NCI-H1105 treated with DMSO at 0.1 percent for 48 hours (cell line): ENCODE measurements around the gene SERPINB2.
"Not testable (repeated sequence)": the region's sequence is repeated elsewhere in the genome, so short reads cannot be mapped to it uniquely, and the experiment has no call there.

Source experiments
- DNase-seq: peaks from one replicate; lab custom pipeline; 2025; lab: John Stamatoyannopoulos, UW

SERPINB2 gene

GRCh38 chr18:63889626-63890025, 2.1 kb downstream of the SERPINB2 start:
- no peak for DNase-seq

DNA sequence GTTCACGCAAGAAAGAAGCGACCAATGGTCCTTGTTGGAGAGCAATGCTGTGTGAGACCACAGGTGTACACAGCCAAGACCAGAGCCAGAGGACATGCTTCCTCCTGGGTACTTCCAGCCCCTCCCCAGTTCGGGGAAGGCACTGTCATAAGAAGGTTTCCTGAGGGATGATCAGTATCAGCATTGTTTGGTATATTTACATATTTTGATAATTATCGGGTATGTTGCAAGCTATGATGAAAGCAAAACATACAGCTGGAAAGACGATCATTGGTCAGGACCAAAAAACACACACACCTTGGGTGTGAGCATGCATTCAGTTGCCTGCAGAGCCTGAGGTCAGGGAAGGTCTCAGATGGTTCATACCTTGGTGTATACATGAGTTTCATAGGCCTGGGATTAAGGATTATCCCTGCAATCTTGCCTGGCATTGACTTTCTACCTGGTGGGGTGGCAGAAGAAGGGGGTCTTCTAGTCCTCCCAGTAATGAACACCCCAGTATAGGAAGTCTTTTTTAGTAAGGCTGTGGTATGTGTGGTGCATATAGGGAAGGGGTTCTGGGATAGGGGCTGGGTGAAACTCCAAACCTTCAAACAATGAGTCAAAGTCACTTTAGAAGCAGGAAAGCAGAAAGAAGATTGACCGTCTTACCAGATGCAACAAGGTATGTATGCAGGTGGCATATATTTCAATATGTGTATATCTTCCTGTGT, 2.9 kb downstream of the SERPINB2 start:
- DNase-seq, result no peak

- DNase-seq, result no peak
Measured at GRCh38 chr18:63890950-63891304, 3.4 kb downstream of the SERPINB2 start.

DNA sequence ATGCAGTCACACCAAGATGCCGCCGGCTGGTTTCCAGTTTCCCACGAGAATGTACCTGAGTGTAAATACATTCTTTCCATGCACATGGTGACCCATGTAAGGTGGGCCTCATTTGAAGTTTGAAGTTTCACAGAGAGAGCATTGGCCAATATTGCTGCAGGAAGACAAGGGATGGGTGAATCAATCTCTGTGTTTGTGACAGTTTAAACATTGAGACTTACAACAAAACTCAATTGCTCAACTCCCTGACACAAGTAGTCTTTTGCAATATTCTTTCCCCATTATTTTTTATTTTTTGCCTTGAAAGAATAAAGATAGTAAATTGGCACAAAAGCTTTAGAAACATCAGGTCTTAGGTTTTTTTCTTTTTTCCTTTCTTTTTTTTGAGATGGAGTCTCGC, 5.1 kb downstream of the SERPINB2 start:
- DNase-seq, result no peak

DNA sequence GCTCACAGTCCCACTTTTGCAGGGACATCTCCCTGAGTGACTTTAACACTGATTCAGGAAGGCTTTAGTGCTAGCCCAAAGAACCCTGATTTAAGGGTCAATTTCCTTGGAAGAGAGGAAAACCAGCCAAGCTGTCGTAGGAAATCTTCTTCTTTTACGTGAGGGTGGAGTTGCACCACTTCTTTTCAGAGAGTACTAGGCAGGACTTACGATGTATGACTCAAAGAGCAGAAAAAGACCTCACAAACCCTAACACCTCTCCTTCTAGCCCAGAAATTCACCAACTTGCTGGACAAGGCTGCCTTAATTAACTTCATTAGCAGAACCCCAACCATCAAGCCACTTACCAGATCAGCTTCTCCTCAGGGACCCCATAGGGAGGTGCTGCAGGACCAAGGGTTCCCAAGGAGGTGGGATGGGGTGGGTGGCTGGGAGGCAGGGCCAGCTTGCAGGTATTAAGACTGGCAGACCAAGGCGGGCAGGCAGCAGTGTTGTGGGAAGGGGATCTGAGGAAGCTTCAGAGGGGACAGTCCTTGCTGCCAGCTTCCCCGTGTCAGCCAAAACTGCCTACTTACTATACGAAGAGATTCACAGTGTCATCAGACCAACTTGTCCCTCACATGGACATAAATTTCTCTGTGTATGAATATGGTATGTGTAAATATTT, 6.7 kb downstream of the SERPINB2 start:
- no peak for DNase-seq

- DNase-seq, result no peak
Measured at GRCh38 chr18:63895190-63895589, 7.7 kb downstream of the SERPINB2 start.

DNA sequence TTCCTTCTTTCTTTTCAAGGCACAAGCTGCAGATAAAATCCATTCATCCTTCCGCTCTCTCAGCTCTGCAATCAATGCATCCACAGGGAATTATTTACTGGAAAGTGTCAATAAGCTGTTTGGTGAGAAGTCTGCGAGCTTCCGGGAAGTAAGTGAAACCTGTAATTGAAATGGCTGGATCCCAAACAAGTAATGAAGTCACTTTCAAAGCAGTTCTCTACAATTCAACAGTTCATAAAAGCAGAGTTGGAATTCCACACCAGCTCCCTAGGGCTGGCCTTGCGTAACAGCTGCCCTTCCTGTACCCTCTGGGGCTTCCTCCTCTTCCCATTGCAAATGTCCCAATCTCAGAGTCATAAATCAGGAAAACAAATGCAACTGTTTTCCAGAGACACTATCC, 9.6 kb downstream of the SERPINB2 start:
- DNase-seq, result no peak

- no peak for DNase-seq
Measured at GRCh38 chr18:63899206-63899605, 11.7 kb downstream of the SERPINB2 start.

- DNase-seq, result no peak
Measured at GRCh38 chr18:63903851-63904570, 16.5 kb downstream of the SERPINB2 start.

- DNase-seq, result no peak
Measured at GRCh38 chr18:63904694-63905093, 17.2 kb downstream of the SERPINB2 start.

DNA sequence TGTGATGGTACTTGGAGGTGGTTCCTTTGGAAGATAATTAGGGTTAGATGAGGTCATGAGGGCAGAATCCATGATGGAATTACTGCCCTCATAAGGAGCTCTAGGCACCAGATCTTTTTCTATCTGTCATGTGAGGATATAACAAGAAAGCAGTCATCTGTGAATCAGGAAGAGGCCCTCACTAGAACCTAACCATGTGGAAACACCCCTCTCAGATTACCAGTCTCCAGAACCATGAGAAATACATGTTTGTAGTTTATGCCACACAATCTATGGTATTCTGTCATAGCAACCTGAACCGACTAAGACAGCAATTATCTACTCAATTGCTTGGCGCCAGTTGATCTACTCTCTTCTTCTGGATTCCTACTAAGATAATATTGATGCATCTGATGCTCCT, 17.9 kb downstream of the SERPINB2 start:
- DNase-seq, result no peak

- no peak for DNase-seq
Measured at GRCh38 chr18:63906056-63906455, 18.6 kb downstream of the SERPINB2 start.

GRCh38 chr18:63907664-63908063, 20.2 kb downstream of the SERPINB2 start, which contains the start of gene SERPINB10:
Gene SERPINB10 (plus strand): TSS chr18:63907958. CDS start chr18:63915511, 7,553 bp downstream.
- DNase-seq, result no peak

DNA sequence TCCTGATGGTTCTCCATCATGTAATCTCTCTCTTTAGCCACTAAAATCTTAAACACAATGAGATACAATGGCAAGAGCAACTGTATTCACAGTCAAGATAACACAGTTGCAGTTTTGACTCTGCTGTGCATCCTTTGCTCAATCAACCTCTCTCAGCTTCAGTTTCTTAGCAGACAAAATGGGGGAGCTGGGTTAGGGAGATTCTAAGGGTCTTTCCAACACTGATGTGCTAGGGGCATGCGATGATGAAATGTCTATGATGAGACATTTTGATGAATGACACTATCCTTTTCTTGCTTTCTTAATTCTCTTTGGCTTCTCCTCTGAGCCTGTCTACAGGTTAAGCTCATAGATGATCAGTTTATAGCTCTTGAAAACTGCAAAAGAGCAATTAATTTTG, 21.4 kb downstream of the SERPINB2 start:
- DNase-seq, result no peak

- DNase-seq, result no peak
Measured at GRCh38 chr18:63909870-63910269, 22.4 kb downstream of the SERPINB2 start.

DNA sequence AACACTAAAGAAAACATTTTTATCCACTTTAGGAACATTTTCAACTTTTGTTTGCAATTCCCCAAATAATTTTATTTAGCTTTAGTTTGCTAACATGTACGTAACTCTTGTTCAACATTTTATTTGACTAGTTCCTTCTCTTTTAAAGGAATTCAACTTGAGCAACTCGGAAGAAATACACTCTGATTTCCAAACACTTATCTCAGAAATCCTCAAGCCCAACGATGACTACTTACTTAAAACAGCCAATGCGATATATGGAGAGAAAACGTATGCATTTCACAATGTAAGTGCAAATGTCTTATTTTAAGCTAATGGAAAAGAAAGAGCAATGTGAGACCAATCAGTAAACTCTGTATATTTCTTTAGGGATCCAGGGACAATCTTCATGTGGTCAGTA, 30.3 kb downstream of the SERPINB2 start:
- no peak for DNase-seq

GRCh38 chr18:63922049-63922448, 34.5 kb downstream of the SERPINB2 start:
- DNase-seq, result no peak

DNA sequence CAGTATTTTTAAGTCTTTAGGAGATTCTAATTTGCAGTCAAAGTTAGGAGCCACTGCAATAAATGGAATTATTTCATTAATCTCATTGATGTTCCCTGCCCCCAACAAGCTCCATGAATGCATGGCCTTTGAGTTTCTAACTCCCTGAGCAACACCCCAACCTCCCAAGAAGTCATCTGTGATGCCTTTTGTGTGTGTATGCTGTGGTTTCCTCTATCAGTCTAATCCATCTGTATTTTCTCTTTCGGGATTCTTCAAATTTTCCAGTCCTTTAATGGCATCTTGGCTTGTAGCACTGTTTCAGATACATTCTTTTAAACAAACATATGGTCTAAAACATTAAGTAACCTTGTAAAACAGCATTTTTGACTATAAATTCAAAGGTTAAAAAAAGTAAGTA, 37.0 kb downstream of the SERPINB2 start:
- DNase-seq, result no peak

DNA sequence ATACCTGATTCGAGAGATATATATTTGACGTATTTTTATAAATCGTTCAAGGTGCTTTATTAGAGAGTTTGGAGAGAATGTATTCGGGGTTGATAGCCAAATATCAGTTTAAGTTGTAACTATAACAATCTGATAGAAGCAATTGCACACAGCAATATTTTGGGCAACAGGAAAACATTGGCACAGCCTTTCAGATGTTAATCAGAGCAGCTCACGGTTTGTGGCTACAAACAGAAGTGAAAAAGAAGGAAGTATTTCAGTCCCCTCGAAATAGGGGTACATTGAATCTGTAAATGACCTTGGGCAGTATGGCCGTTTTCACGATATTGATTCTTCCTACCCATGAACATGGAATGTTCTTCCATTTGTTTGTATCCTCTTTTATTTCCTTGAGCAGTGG, 40.8 kb downstream of the SERPINB2 start:
- no peak for DNase-seq

DNA sequence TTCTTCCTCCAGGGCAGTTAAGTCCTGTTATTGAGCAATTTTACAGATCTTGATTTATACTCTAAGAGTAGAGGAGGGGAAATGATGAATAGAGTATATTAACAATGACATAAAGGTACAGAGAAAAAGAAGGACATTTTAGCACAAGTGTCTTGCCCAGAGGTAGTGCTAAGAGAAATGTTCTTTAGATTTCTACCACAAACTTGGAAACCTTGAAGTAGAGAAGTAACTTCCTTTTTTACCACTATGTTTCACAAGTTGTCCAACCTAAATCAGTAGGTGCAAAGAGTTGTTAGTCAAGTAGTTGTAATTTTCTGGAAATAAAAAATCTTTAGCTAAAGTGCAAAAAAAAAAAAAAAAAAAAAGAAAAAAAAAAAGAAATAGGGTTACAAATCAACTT, 41.9 kb downstream of the SERPINB2 start:
- not testable (repeated sequence) for DNase-seq

GRCh38 chr18:63930773-63931354, 43.4 kb downstream of the SERPINB2 start:
- no peak for DNase-seq

DNA sequence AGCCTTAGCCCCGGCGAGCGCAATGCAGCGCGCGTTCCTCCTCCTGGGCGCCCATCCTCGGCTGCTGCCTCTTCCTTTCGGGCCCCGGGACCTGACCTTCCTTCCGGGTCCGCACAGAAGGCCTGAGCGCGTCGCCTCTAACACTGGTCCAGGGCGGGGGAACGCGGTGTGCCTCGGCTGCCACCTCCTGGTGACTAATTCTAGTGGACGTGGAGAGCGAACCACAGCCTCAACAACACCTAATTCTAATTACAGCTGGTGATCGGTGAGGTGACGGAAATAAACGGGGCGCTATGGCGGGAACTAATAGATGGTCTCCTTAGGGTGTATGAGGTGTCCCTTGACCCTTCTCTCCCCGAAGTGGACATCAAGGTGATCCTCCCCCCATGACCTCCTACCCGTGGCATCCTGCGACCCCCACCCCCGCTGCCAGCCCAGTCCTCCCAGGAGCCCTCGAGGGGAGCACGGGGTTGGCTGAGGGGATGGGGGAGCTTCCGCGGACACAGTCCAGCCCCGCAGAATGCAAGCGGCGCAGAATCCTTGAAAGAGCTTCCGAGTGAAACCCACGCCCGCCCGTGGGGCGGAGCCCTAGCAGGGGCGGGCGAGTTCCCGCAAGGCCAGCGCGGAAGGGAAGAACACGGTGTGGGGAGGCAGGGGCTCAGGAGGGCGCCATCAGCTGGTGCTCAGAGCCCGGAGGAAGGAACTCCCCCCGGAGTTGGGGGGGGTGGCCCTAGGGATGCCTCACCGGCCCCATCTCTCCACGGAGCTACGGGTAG, 48.8 kb downstream of the SERPINB2 start:
- DNase-seq, result no peak
